RWPE1 (cell line): ENCODE data around the gene HMGN4.
"Not testable (repeated sequence)": the region's sequence is repeated elsewhere in the genome, so short reads cannot be mapped to it uniquely, and the experiment has no call there.

Experiments
- CTCF ChIA-PET: fragments of 350-600 bp; sonication (Branson Sonifier 250); formaldehyde crosslinking; extraction: SDS; loops from one replicate; lab custom pipeline; 2021; lab: Yijun Ruan, JAX
- POLR2A ChIA-PET: fragments of 400-600 bp; formaldehyde crosslinking; extraction: SDS; loops from one replicate; lab custom pipeline; 2020; ENCODE audit warnings: antibody characterized with exemption; ENCODE audit not compliant: low non-redundant PET; lab: Yijun Ruan, JAX
- DNase-seq: peaks from one replicate; pipeline ENCODE4 v3.0.0; 2012; ENCODE audit warnings: low spot score
- H3K27ac ChIP-seq: fragments of 450-650 bp; 2 replicates; pipeline ENCODE4 v1.5.1; 2017
- CTCF ChIP-seq: fragments of 450-650 bp; conservative IDR thresholded peaks from 2 replicates; pipeline ENCODE4 v1.5.1; 2017; ENCODE audit warnings: low read depth, mild to moderate bottlenecking

HMGN4 gene

GRCh38 chr6:26497610-26498009 is 40.6 kb upstream of the HMGN4 start:
- DNase-seq: no peak
- TF ChIP-seq CTCF: no peak
- POLR2A ChIA-PET: no interaction called here
- H3K27ac ChIP-seq: no peak overlapping the region
- CTCF ChIA-PET: no interaction called here

GRCh38 chr6:26500102-26500501 is 38.1 kb upstream of the HMGN4 start, which contains the start of gene BTN1A1:
BTN1A1 (plus strand) TSS chr6:26500303; CDS start chr6:26501287, 984 bp downstream.
- H3K27ac ChIP-seq: no peak within 1 kb of the TSS
- no peak for TF ChIP-seq CTCF
- ChIA-PET POLR2A (no interaction called here), CTCF (interaction anchor here (1.5 kb wide), 1 partner anchor 159 kb away, joined by 3 read pairs; no protein-coding TSS in a partner anchor)
- DNase-seq: no peak

GRCh38 chr6:26501482-26501986 is 36.6 kb upstream of the HMGN4 start:
- CTCF ChIA-PET: interaction anchor here (1.5 kb wide), 1 partner anchor 160 kb away, joined by 3 read pairs; no protein-coding TSS in a partner anchor

GRCh38 chr6:26502165-26502564 is 36.0 kb upstream of the HMGN4 start:
- TF ChIP-seq CTCF: no peak
- ChIA-PET POLR2A (no interaction called here), CTCF (no interaction called here)
- no peak overlapping the region for H3K27ac ChIP-seq
- DNase-seq: no peak

More at GRCh38 chr6:26501482-26501986, 36.6 kb upstream of the HMGN4 start:
- POLR2A ChIA-PET: no interaction called here
- peak; percentile 8 for DNase-seq
- no peak overlapping the region for H3K27ac ChIP-seq
- no peak for TF ChIP-seq CTCF

- TF ChIP-seq CTCF: no peak
- H3K27ac ChIP-seq: no peak overlapping the region
- POLR2A ChIA-PET: no interaction called here
- DNase-seq: no peak
- CTCF ChIA-PET: no interaction called here
These were observed 35.5 kb upstream of the HMGN4 start for GRCh38 chr6:26502626-26503025.

GRCh38 chr6:26507658-26508057 is 30.5 kb upstream of the HMGN4 start:
- no peak for TF ChIP-seq CTCF
- no peak overlapping the region for H3K27ac ChIP-seq
- ChIA-PET POLR2A (no interaction called here), CTCF (interaction anchor here (0.6 kb wide), 1 partner anchor 136 kb away, joined by 3 read pairs; no protein-coding TSS in a partner anchor)
- no peak for DNase-seq

GRCh38 chr6:26511033-26511432 is 27.1 kb upstream of the HMGN4 start:
- DNase-seq, H3K27ac ChIP-seq, CTCF ChIA-PET, POLR2A ChIA-PET: not testable (repeated sequence)
